ENCODE results near the gene TGFB1. TPM values are rescaled to one million over a fixed set of nuclear protein-coding genes. Genes with fewer than 3 reads are reported as not detected.

Gene TGFB1
- total and polyA plus RNA-seq, 9 of the 15 experiments (the other 6 are each of a cell fraction or from before 2014, with no cell fraction given): 0.24 to 159 (median 17.2) TPM

GRCh38 chr19:41299046-41299754 is 54.5 kb downstream of the TGFB1 start:
- 78% methylated on average over 10 of the region's 10 CpGs for WGBS (ENCODE audit: insufficient coverage, low coverage, missing lambda C conversion rate)
- H3K9ac ChIP-seq (ENCODE audit: insufficient read depth in 1 of 2, low read depth in 2 of 2, low read length in 2 of 2): no peak overlapping the region
- no peaks in the 10 kb centered on the region for H3K4me1 ChIP-seq (replicated peaks in 1 of 2; ENCODE audit: control insufficient read depth in 2 of 2, insufficient read depth in 2 of 2, low read length in 2 of 2)
- POLR2A ChIA-PET: interaction anchor here (0.7 to 1.8 kb wide), 8 partner anchors 10 to 57 kb away, joined by 3 to 6 read pairs (median 4); partner anchors contain the start of gene HNRNPUL1
- in situ Hi-C loops (cut with MboI) (no loop called here), intact Hi-C loops (cut with micrococcal nuclease) (no loop called here)
- peaks cover 9% of the 10 kb centered on the region; the same call in 1 of the 2 replicates for H4K20me1 ChIP-seq (replicated peaks; ENCODE audit: control insufficient read depth, insufficient read depth, low read length)
- FAIRE-seq (no peak), DNase-seq (ENCODE audit: extremely low read depth in 1 of 4, low spot score in 3 of 4) (no peak), ATAC-seq (no peak)
- H3K27me3 ChIP-seq (ENCODE audit: control insufficient read depth in 2 of 2, insufficient read depth in 2 of 2, low read length in 2 of 2): no peaks in the 10 kb centered on the region
- CTCF ChIA-PET (ENCODE audit: low intra/inter-chr PET ratio): no interaction called here
- H3K4me2 ChIP-seq (ENCODE audit: insufficient read depth, low read length): no peak overlapping the region
- no TSS peak for BruUV-seq (replicated peaks)
- H3K36me3 ChIP-seq (ENCODE audit: control insufficient read depth, insufficient read depth, low read length): peaks cover 100% of the 10 kb centered on the region
- TF ChIP-seq ZNF431 (CRISPR knock-in tag; IDR thresholded peaks at IDR 0.05): no peak
- peaks cover 6% of the 10 kb centered on the region; the same call in 1 of the 3 replicates for H3K79me2 ChIP-seq (ENCODE audit: control insufficient read depth, insufficient read depth, low read length)
- peak overlapping the region; percentile 2; the same call in 1 of the 3 replicates for H3K27ac ChIP-seq (ENCODE audit: extremely low read depth, low read depth, low read length)
- H3K4me3 ChIP-seq: no peak overlapping the region
- no peaks in the 10 kb centered on the region for H3K9me3 ChIP-seq (replicated peaks; ENCODE audit: control insufficient read depth, insufficient read depth, low read depth, low read length)
- no peaks in the 10 kb centered on the region for H3K9me1 ChIP-seq (ENCODE audit: control insufficient read depth, insufficient read depth, low read length)
- no peak overlapping the region for H2AFZ ChIP-seq (ENCODE audit: low read depth, low read length)

GRCh38 chr19:41298348-41298964 is 55.3 kb downstream of the TGFB1 start:
- WGBS (ENCODE audit: insufficient coverage, low coverage, missing lambda C conversion rate): 78% methylated on average over 4 of the region's 4 CpGs
- H3K4me1 ChIP-seq (replicated peaks in 1 of 2; ENCODE audit: control insufficient read depth in 2 of 2, insufficient read depth in 2 of 2, low read length in 2 of 2): no peaks in the 10 kb centered on the region
- FAIRE-seq: no peak
- H4K20me1 ChIP-seq (replicated peaks; ENCODE audit: control insufficient read depth, insufficient read depth, low read length): peaks cover 7% of the 10 kb centered on the region; the same call in 1 of the 2 replicates
- H2AFZ ChIP-seq (ENCODE audit: low read depth, low read length): no peak overlapping the region
- BruUV-seq (replicated peaks): no TSS peak
- no peak overlapping the region for H3K4me2 ChIP-seq (ENCODE audit: insufficient read depth, low read length)
- H3K36me3 ChIP-seq (ENCODE audit: control insufficient read depth, insufficient read depth, low read length): peaks cover 100% of the 10 kb centered on the region
- POLR2A ChIA-PET: interaction anchor here (1.1 to 1.8 kb wide), 7 partner anchors 9 to 36 kb away, joined by 3 to 6 read pairs (median 4); partner anchors contain the start of gene HNRNPUL1
- no peak overlapping the region for H3K4me3 ChIP-seq
- 0 out of 4 replicates have a peak overlapping the region, but pooled peaks of 1 of the 2 experiments have one; percentile 21 for H3K9ac ChIP-seq (ENCODE audit: insufficient read depth in 1 of 2, low read depth in 2 of 2, low read length in 2 of 2)
- intact Hi-C loops (cut with micrococcal nuclease): no loop called here
- no peaks in the 10 kb centered on the region for H3K9me3 ChIP-seq (replicated peaks; ENCODE audit: control insufficient read depth, insufficient read depth, low read depth, low read length)
- no peak for ATAC-seq
- CTCF ChIA-PET (ENCODE audit: low intra/inter-chr PET ratio): no interaction called here
- DNase-seq (ENCODE audit: extremely low read depth in 1 of 4, low spot score in 3 of 4): no peak
- no peaks in the 10 kb centered on the region for H3K27me3 ChIP-seq (ENCODE audit: control insufficient read depth in 2 of 2, insufficient read depth in 2 of 2, low read length in 2 of 2)
- H3K79me2 ChIP-seq (ENCODE audit: control insufficient read depth, insufficient read depth, low read length): peaks cover 6% of the 10 kb centered on the region; the same call in 1 of the 3 replicates
- in situ Hi-C loops (cut with MboI): no loop called here
- H3K27ac ChIP-seq (ENCODE audit: extremely low read depth, low read depth, low read length): no peak overlapping the region
- H3K9me1 ChIP-seq (ENCODE audit: control insufficient read depth, insufficient read depth, low read length): no peaks in the 10 kb centered on the region
- TF ChIP-seq RFX1 (IDR thresholded peaks at IDR 0.05) (peak; percentile 47), ELF2 (CRISPR knock-in tag; IDR thresholded peaks at IDR 0.05) (no peak), PHF21A (IDR thresholded peaks at IDR 0.05; ENCODE audit: borderline replicate concordance, low read depth) (no peak), ZNF79 (CRISPR knock-in tag; IDR thresholded peaks at IDR 0.05; ENCODE audit: low read depth) (no peak), FOXJ2 (tag; IDR thresholded peaks at IDR 0.05) (peak; percentile 52; the same call in 1 of the 2 replicates)
- TF ChIP-seq, protein P1, sequence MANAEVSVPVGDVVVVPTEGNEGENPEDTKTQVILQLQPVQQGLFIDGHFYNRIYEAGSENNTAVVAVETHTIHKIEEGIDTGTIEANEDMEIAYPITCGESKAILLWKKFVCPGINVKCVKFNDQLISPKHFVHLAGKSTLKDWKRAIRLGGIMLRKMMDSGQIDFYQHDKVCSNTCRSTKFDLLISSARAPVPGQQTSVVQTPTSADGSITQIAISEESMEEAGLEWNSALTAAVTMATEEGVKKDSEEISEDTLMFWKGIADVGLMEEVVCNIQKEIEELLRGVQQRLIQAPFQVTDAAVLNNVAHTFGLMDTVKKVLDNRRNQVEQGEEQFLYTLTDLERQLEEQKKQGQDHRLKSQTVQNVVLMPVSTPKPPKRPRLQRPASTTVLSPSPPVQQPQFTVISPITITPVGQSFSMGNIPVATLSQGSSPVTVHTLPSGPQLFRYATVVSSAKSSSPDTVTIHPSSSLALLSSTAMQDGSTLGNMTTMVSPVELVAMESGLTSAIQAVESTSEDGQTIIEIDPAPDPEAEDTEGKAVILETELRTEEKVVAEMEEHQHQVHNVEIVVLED (CRISPR knock-in tag; IDR thresholded peaks at IDR 0.05): no peak
